Esophagus squamous epithelium (tissue), 5 donors: ENCODE data around the gene CHD8. TPM values are rescaled to one million over a fixed set of nuclear protein-coding genes. Genes with fewer than 3 reads are reported as not detected.

Experiments used
- DNase-seq: peaks from one replicate; lab custom pipeline; 2025; lab: John Stamatoyannopoulos, UW
- H3K27ac ChIP-seq, 4 donors: fragments of 200-600 bp; sonication (generic); one replicate each; pipeline ENCODE4 v1.5.1; 2016 to 2019; ENCODE audit warnings: mild to moderate bottlenecking in 1 of 4
- H3K27me3 ChIP-seq, 4 donors: fragments of 200-600 bp; sonication (generic); 1 replicate in 3 of 4; 2 replicates in 1 of 4; pipeline versions ENCODE4 v1.5.1 to v1.6.0; 2017 to 2021; ENCODE audit warnings: antibody characterized with exemption in 1 of 4
- H3K36me3 ChIP-seq, 3 donors: fragments of 200-600 bp; sonication (generic); one replicate each; pipeline ENCODE4 v1.5.1; 2016 to 2019
- H3K4me1 ChIP-seq, 3 donors: fragments of 200-600 bp; sonication (generic); one replicate each; pipeline ENCODE4 v1.5.1; 2017 to 2019
- H3K4me3 ChIP-seq, 4 donors: fragments of 200-600 bp; sonication (generic); 1 replicate in 3 of 4; 2 replicates in 1 of 4; pipeline ENCODE4 v1.5.1; 2016 to 2019; ENCODE audit warnings: mild to moderate bottlenecking in 2 of 4, moderate library complexity in 1 of 4
- H3K9me3 ChIP-seq, 3 donors: fragments of 200-600 bp; sonication (generic); one replicate each; pipeline ENCODE4 v1.5.1; 2016 to 2019
- CTCF ChIP-seq, 6 experiments: fragments of 450-650 bp in 4 of 6; fragments of 200-600 bp in 2 of 6; sonication (generic) in 2 of 6; IDR thresholded peaks; one replicate each; pipeline ENCODE4 v1.5.1; 2016 to 2019; ENCODE audit warnings: antibody characterized with exemption in 6 of 6, mild to moderate bottlenecking in 4 of 6, moderate library complexity in 4 of 6
- POLR2A ChIP-seq, 4 donors: fragments of 450-650 bp; IDR thresholded peaks; one replicate each; pipeline ENCODE4 v1.6.1; 2017; ENCODE audit warnings: antibody characterized with exemption in 4 of 4, mild to moderate bottlenecking in 4 of 4, moderate library complexity in 3 of 4
- WGBS, 2 donors: methylation state at CpG; one replicate each; pipeline ENCODE4 v1.1.5; 2018; 5-methylcytosine and 5-hydroxymethylcytosine counted together
- intact Hi-C: fragments of 100-400 bp; cut with DNase I; formaldehyde crosslinking; loops from one replicate; pipeline ENCODE4 v1.15.0; 2022
- total RNA-seq, 4 donors: library from RNA; depleted of rRNA; stranded (reverse); fragments of >200 nt; gene quantifications; one replicate each; pipeline ENCODE4 v1.1.0, GENCODE V29; 2016
- donor health status: DM: yes; HTN: yes; CAD: no.

CHD8 gene
- 10 to 100 TPM; 43.8 to 51.9 (median 47.6) TPM for total RNA-seq

GRCh38 chr14:21455912-21456667 lies at the start of gene CHD8:
CHD8 (minus strand) TSS chr14:21456123; CDS start chr14:21431643, 24,480 bp downstream.
- intact Hi-C loops, result no loop called here
- WGBS, 2 donors, result 1 to 2% methylated on average over 25 to 27 of the region's 36 CpGs
- peak within 1 kb of the TSS; percentile 92 to 99 (median 96) for H3K27ac ChIP-seq
- peaks cover 12 to 47% (median 16%) of the 10 kb centered on the region in 3 donors for H3K4me1 ChIP-seq
- H3K9me3 ChIP-seq, result no peaks in the 10 kb centered on the region
- H3K27me3 ChIP-seq, result no peaks in the 10 kb centered on the region
- TF ChIP-seq POLR2A (IDR thresholded peaks at IDR 0.05) (peak in 2 of 4 donors; percentile 54 to 77), CTCF (IDR thresholded peaks at IDR 0.05) (peak; percentile 46 to 72 (median 54))
- H3K4me3 ChIP-seq, result peak within 1 kb of the TSS; percentile 61 to 93 (median 88)
- H3K36me3 ChIP-seq, result peaks cover 0 to 33% (median under 1%) of the 10 kb centered on the region in 3 donors
- peak; percentile 96 for DNase-seq

GRCh38 chr14:21505012-21505553 lies 49.2 kb upstream of the CHD8 start:
- H3K27ac ChIP-seq, result no peak overlapping the region
- peaks cover 12 to 67% (median 12%) of the 10 kb centered on the region in 3 donors for H3K36me3 ChIP-seq
- no peak overlapping the region for H3K4me3 ChIP-seq
- H3K4me1 ChIP-seq, result peaks cover 11 to 29% (median 14%) of the 10 kb centered on the region in 3 donors
- H3K27me3 ChIP-seq, result no peaks in the 10 kb centered on the region
- intact Hi-C loops, result no loop called here
- DNase-seq, result no peak
- TF ChIP-seq CTCF (IDR thresholded peaks at IDR 0.05), result no peak
- no peaks in the 10 kb centered on the region for H3K9me3 ChIP-seq

- H3K9me3 ChIP-seq, result no peaks in the 10 kb centered on the region
- DNase-seq, result no peak
- intact Hi-C loops, result no loop called here
- H3K4me3 ChIP-seq, result no peak overlapping the region
- 88 to 94% methylated on average over 2 to 4 of the region's 4 CpGs for WGBS, 2 donors
- peaks cover 17 to 76% (median 19%) of the 10 kb centered on the region in 3 donors for H3K36me3 ChIP-seq
- peaks cover 0 to 12% (median 0%) of the 10 kb centered on the region in 3 donors for H3K4me1 ChIP-seq
- H3K27ac ChIP-seq, result no peak overlapping the region
- no peaks in the 10 kb centered on the region for H3K27me3 ChIP-seq
- TF ChIP-seq POLR2A (IDR thresholded peaks at IDR 0.05) (no peak), CTCF (IDR thresholded peaks at IDR 0.05) (no peak)
Measured at GRCh38 chr14:21503376-21503775, 47.5 kb upstream of the CHD8 start.

GRCh38 chr14:21501568-21501967 lies 45.6 kb upstream of the CHD8 start:
- H3K36me3 ChIP-seq, result peaks cover 26 to 76% (median 27%) of the 10 kb centered on the region in 3 donors
- no peak for DNase-seq
- no peaks in the 10 kb centered on the region for H3K9me3 ChIP-seq
- peaks cover 0 to 4% (median 0%) of the 10 kb centered on the region in 3 donors for H3K4me1 ChIP-seq
- WGBS, 2 donors, result 82 to 93% methylated on average over 5 of the region's 5 CpGs
- no peaks in the 10 kb centered on the region for H3K27me3 ChIP-seq
- no peak for TF ChIP-seq CTCF (IDR thresholded peaks at IDR 0.05)
- no peak for TF ChIP-seq POLR2A (IDR thresholded peaks at IDR 0.05)
- H3K27ac ChIP-seq, result no peak overlapping the region
- intact Hi-C loops, result no loop called here
- H3K4me3 ChIP-seq, result no peak overlapping the region
